ENCODE results near the gene RNF43.

The RNF43 gene

DNA sequence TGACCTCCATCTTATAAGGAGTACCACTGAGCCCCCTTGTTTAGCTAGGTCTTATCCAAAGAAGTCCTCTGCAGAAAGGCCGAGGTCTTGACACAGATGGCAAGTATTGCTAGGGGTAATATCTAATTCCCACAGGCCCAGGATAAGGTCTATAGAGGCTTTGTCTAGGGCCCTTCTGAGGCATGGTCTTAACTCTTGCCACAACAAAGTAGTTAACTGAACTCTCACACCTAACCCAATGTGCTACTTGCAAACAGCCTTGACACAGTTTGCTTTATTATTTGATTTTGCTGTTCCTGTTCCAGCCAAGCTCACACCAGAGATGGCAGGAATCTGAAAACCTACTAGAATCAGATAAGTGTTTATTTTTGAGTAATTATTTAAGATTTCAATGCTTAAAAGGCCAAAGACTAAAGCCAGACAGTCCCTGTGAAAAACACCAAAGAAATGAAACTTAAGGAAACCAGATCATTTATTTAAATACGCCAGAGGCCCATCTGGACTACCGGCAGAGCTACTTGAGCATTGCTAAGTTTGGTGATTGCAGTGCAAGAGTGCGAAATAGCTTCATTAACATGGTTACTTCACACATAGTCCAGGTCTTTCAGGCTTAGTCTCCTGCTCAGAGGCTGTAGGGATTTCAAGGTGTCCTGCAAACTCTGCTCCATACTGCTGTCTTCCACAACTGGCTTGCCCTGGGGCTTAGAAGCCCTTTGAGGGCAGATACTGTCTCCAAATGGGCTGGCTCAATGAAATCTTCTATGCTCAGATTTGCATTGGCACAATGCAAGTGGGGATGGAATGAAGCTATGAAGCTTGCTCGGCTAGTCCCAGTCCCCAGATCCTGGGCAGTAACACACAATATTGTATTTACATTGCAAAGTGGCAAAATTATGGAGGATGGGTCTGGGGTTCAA lies 36.9 kb downstream of the RNF43 start:
- no peak for DNase-seq

DNA sequence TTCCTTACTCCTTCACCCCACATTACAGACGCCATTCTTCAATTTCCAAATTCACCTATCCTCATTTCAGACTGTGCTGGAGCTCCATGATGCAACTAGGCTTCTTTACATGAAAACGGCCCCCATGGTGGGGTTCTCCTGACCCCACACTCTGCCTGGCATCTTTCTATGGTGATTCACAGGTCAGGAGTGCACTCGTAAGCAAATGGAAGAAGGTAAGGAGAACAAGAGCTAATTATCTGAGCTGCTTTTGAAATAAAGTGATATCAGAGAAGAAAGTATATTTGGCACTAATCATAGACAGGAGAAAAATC lies 37.9 kb downstream of the RNF43 start:
- no peak for DNase-seq

DNA sequence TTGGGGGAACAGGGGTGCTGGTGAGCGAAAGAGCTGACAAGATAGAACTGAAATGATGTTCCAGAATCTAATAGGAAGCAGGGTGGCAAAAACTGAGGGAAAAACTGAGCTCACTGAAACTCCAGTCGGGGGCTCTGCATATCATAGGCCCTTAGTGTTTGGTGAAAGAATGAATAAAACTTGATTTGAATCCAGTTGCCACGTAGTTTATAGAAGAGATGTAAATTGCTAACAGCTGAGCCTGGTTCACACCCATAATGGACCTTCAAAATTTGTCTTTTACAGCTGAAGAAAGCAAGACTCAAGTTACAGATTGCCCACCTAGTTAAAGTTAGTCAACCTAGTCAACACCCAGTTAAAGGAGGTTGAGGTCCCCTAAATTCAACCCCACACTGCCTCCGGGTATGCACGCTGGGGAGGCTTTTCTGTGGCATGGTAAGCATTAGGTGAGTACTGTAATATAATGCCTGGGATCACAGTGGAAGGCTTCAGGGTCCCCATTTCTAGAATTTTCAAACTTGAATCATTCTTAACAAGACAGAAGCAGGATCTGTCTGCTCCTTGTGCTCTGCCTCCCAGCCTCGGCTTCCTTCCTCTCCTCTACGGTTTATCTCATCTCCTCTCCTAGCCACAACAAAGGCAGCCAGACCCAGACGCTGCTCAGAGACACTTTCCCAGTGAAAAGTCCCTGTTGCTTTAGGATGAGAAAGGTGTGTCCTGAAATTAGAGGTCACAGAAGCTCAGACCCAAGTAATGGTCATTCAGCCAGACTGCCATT lies 38.4 kb downstream of the RNF43 start:
- DNase-seq, result no peak

DNA sequence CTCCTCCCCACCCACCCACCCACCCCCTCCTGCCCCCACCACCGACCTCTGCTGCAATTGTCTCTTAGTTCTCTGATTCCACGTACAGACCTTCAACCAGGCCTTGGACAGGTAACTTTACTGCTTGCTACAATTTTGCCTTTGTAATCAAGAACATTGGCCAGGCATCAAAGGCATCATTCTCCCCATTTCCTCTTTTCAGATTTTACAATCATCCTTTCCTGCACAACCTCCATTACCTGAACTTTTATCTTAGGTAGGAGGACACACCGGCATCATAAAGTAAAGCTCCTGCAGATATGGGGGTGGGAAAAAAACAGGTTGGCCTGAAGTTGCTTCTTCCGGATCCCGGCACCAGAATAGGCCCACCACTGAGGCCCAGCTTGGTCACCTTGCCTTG lies 39.7 kb downstream of the RNF43 start:
- no peak for DNase-seq

DNA sequence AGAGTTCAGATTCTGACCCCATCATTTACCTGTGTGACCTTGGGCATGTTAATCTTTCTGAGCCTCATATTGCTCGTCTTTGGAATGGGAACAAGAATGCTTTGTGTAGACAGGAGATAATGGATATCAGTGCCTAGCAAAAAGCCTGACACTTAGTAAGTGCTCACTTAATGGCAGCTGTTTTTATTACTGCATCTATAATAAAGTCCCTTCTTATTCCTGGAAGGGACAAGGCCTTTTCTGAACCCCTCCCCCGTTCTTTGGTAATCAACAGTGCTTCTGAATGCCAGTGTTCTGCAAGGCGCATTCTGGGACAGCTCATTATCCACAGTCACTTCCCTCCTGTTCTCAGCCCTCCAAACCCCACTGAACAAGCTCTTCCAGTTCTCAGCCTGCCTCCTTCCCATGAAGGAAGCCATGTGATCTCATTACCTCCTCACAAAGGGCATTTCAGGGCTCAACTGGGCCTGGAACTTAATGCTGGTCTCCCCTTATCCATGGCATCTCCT lies 40.2 kb downstream of the RNF43 start:
- DNase-seq, result no peak

DNA sequence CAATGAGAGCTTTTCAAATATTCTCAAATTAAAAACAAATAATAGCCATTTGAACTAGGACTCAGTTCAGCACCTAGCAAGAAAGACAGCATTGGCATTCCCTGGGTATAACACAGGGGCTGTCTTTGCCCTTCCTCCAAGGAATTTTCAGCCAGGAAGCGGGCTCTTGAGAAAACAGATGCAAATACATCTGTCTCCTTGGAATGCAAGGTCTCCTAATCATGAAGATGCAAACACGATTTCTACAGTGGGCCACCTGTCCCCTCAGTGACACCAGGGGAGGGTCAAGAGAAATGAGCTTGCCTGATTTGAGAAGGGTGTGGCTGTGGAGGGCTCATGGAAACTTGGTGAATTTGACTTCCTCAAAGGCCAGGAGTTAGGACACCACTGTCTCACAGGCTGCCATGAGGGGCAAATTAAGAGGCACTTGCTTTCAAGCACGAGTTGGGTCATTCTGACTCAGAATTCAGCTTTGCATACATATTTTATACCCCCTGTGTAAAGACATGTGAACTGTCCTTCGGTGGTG lies 40.8 kb downstream of the RNF43 start:
- no peak for DNase-seq

DNA sequence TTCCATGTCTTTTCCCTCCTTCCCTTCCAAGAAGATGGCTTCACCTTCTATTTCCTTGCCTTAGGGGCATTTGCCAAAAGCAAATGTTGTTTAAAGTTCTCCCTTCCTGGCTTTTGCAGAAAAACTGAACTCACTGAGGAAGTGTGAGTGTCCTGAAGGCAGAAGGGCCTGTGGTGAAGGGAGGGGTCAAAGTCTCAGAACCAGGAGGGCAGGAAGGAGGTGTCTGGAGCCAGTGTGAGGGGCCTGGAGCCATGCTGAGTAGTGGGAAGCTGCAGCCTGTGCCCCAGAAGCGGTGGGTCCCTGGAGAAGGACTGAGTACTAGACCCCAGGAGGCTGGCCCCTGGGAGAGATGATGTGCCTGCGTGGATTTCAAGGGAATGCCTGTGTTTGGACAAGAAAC lies 41.5 kb downstream of the RNF43 start:
- DNase-seq, result no peak

DNA sequence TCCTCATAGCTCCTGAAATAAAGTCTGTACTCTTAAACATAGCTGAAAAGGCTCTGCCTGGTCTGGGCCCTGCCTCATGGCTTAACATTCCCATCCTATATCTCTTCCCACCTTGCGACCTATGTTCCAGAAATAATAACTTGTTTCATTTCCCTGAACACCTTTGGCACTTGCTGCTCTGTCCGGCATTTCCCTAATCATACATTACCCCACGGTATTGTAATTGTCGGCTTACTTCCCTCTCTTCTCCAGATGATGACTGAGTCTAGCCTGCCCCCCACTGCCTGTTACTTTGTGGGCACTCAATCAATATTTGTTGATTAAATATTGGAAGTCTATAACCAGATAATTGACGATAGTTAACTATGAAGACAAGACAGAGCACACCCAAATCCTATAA lies 42.1 kb downstream of the RNF43 start:
- no peak for DNase-seq

DNA sequence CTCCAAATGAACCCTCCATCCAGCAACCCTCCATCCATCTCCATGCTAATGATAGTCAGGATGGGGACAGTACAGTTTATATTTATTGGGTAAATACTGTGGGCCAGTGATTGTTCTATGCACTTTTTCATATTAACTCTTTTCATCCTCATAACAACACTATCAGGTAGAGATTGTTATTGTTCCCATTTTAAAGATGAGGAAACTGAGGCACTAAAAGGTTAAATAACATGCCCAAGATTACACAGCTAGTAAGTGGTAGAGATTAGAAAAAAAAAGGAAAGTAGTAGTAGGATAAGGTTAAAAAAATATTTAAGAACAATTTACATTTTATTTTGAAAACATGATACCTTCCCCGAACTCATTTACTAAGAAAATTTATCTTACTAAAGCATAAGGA lies 43.4 kb downstream of the RNF43 start:
- no peak for DNase-seq

DNA sequence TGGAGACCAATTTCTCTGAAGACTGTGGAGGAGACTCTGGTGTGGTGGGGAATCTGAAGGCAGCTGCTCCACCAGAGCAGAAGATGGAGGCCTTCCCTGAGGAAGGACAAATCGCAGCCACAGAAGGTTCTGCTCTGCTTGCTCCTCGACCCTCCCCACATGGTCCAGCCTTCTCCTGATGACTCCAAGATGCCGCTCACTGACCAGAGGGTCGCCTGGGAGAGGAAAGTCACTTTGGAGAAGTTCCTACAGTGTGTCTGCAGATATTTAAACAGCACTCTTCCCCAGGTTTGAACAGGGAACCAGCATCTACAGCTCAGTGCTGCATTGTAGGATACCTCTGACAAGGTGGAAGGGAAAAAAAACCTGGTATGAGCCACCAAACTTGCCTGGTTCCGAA lies 44.3 kb downstream of the RNF43 start:
- no peak for DNase-seq

DNA sequence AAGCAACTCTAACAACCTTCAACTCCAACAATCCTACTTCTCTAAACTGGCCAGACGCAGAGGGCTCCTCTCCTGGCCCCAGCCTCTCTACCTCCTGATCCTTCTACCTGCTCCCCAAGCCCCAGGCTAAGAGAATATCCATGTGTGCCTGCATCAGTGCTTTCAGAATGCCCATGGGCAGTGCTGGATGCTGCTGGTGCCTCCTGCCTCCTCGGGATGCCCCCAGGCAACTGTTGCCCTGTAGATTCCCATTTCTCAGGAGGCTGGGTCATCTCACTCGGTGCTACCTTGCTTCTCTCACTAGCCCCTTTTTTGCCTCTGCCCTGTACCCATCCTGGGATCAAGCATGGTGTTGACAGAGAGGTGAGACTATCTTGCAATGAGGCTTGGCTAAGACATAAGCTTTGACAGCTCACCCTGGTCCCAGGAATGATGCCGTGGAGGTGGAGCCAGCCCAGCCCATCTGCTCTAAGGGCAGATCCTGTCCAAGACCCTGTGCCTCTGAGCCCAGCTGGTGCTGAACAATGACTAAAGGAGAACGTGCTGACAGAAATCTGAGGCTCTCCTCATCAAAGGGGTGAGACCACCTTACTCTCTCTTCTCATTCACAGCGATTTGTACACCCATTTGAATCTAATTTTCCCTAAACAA lies 45.9 kb downstream of the RNF43 start:
- no peak for DNase-seq

DNA sequence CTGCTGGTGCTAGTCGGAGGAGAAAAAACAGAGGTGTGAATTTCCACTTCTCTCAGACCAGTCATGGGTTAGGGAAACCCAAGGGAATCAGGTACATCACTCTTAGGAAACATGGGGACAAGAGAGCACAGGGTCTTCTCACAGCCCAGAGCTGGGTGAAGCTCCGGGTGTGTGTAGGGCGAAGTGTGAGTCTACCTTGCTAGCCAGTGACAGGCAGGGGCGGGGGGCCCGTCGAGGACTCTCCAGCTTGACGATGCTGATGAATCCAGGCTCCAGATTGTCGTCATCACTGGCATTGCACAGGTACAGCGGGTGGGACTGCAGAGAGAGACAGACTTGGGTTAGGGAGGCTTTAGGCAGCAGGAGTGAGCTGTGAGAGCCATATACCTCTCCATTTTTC lies 46.6 kb downstream of the RNF43 start:
- DNase-seq, result no peak

DNA sequence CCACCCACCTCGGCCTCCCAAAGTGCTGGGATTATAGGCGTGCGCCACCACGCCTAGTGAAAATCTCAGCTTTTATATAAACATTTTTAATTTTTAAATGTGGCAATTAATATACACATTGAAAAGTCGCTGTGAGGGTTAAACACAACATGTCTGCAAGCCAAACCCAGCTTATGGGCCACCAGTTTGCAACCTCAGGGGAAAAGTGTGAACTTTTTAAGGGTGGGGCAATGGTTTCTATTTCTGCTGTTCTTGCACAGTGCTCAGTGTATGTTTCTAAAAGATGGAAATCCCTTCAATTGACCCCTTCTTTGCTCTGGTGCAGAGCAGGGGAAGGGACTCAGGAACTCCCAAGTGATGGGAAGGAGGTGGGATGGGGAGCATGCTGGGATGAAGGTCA lies 47.0 kb downstream of the RNF43 start:
- DNase-seq, result no peak

DNA sequence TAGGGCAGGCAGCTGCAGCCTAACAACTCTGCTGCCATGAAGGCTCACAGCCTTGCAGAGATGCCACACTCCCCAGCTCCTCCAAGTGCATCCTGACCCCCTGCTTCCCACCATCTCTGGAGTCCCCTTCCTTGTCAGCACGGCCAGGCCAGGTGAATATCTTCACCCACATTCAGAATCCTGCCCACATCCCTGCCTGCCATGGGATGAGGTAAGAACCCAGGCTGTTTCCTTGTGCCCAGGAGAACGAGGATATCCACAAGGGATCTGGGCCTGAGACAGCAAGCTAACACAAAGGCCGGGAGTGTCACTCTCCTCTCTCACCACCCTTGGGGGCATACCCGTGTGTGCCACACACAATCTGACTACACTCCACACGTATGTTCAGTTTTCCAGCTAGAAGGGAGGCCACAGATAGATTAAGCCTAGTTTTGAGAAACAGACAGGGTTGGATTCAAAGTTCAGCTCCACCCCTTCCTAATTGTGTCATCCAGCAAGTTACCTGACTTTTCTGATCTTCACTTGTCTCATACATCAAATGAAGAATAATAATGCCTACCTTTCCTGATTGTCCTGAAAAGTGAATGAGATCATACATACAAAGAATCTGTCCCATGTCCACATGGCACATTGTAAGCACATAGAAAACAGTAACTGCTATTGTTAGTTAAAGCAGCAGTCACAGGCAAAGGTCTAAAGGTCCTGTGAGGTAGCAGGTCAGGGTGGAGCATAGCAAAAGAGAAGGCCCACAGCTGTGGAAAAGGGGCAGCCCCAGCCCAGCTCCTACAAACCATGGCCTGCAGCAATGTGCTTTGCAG lies 47.9 kb downstream of the RNF43 start:
- no peak for DNase-seq

DNA sequence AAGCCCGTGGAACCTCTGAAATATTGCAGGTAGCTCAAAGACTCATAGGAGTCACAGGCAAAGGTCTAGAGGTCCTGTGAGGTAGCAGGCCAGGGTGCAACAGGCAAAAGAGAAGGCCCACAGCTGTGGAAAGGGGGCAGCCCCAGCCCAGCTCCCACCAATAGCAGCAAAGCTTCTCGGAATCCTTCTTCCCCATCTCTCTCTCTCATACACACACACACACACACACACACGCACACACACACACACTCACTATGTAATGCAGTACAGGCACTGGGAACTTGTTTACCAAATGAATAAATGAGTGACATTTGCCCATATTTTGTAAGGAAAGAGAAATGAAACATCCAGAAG lies 48.5 kb downstream of the RNF43 start:
- no peak for DNase-seq

Measured in SW 1271 (cell line).